HCT116 (cell line): ENCODE measurements around the gene UBE2D2. TPM values are rescaled to one million over a fixed set of nuclear protein-coding genes. Genes with fewer than 3 reads are reported as not detected.

ENCODE experiments used
- ATAC-seq: fragments of 200-7000 bp; cut with Tn5 transposase; 2 replicates; pipeline ENCODE4 v1.9.1; 2020; ENCODE audit warnings: mild to moderate bottlenecking, moderate library complexity
- BruUV-seq: library from RNA; stranded (reverse); fragments of 400-500 nt; replicated peaks from 2 replicates; lab custom pipeline; 2021; lab: Mats Ljungman, UMichigan
- CTCF ChIA-PET: fragments of 300-600 bp; sonication (Branson Sonifier 250); formaldehyde crosslinking; loops from one replicate; lab custom pipeline; 2021; ENCODE audit warnings: antibody characterized with exemption; lab: Charles Lee
- POLR2A ChIA-PET: fragments of 300-600, 350-600 bp; sonication (Branson Sonifier 250); formaldehyde crosslinking; loops from one replicate; lab custom pipeline; 2021; ENCODE audit warnings: antibody characterized with exemption; lab: Charles Lee
- RAD21 ChIA-PET, 2 experiments: fragments of 300-600 bp; sonication (Branson Sonifier 250); formaldehyde crosslinking; loops; one replicate each; lab custom pipeline; 2023; ENCODE audit warnings: low total read pairs in 2 of 2; ENCODE audit not compliant: uncharacterized antibody in 2 of 2, unreplicated experiment in 2 of 2, low non-redundant PET in 1 of 2; lab: Charles Lee
- DNase-seq: peaks from one replicate; pipeline ENCODE4 v3.0.0-alpha.2; 2010; ENCODE audit warnings: low read depth, low spot score
- H2AFZ ChIP-seq: fragments of 200-600 bp; shearing (Covaris generic), sonication (generic); 2 replicates; pipeline ENCODE4 v1.6.1; 2017; ENCODE audit warnings: low read depth, mixed run types, mixed read lengths, antibody characterized with exemption, low read length; ENCODE audit not compliant: poor library complexity, severe bottlenecking
- H3K27ac ChIP-seq: 2 replicates; pipeline ENCODE4 v1.5.1; 2012; ENCODE audit warnings: low read depth, low read length
- H3K27me3 ChIP-seq: fragments of 200-600 bp; sonication (generic); 2 replicates; pipeline ENCODE4 v1.6.1; 2016; ENCODE audit warnings: mixed run types, low read length, mixed read lengths; ENCODE audit not compliant: insufficient read depth
- H3K36me3 ChIP-seq, 2 experiments: fragments of 200-500 bp in 1 of 2; fragments of 200-600 bp in 1 of 2; sonication (Bioruptor generic) in 1 of 2; sonication (generic) in 1 of 2; 2 replicates each; pipeline versions ENCODE4 v1.5.1 to v1.6.1; 2014 to 2016; ENCODE audit warnings: low read length in 2 of 2, inconsistent platforms in 1 of 2, mixed read lengths in 1 of 2, mixed run types in 1 of 2; ENCODE audit not compliant: insufficient read depth in 2 of 2, control insufficient read depth in 1 of 2
- H3K4me1 ChIP-seq, 2 experiments: fragments of 200-600 bp in 1 of 2; sonication (generic) in 1 of 2; 2 replicates each; pipeline versions ENCODE4 v1.5.1 to v1.6.1; 2012 to 2017; ENCODE audit warnings: low read length in 2 of 2, inconsistent platforms in 1 of 2, mild to moderate bottlenecking in 1 of 2, mixed read lengths in 1 of 2, mixed run types in 1 of 2, moderate library complexity in 1 of 2; ENCODE audit not compliant: insufficient read depth in 2 of 2, control insufficient read depth in 1 of 2
- H3K4me2 ChIP-seq: fragments of 200-600 bp; sonication (generic); 2 replicates; pipeline ENCODE4 v1.6.1; 2017; ENCODE audit warnings: mixed run types, low read length, mixed read lengths
- H3K4me3 ChIP-seq, 2 experiments: fragments of 200-600 bp in 1 of 2; sonication (generic) in 1 of 2; replicated peaks in 1 of 2; 2 replicates each; pipeline ENCODE4 v1.5.1; 2011 to 2016; ENCODE audit warnings: low read length in 2 of 2, control low read depth in 1 of 2, low read depth in 1 of 2, mild to moderate bottlenecking in 1 of 2, mixed read lengths in 1 of 2, mixed run types in 1 of 2
- H3K79me2 ChIP-seq: fragments of 200-600 bp; sonication (generic); 2 replicates; pipeline ENCODE4 v1.6.1; 2017; ENCODE audit warnings: mild to moderate bottlenecking, mixed run types, low read length, moderate library complexity, mixed read lengths; ENCODE audit not compliant: insufficient read depth
- H3K9ac ChIP-seq: fragments of 200-600 bp; sonication (generic); 2 replicates; pipeline ENCODE4 v1.6.1; 2016; ENCODE audit warnings: low read length, mixed read lengths
- H3K9me2 ChIP-seq: fragments of 200-600 bp; sonication (generic), shearing (Covaris generic); 2 replicates; pipeline ENCODE4 v1.6.1; 2017; ENCODE audit warnings: mixed run types, mild to moderate bottlenecking, moderate library complexity; ENCODE audit not compliant: insufficient read depth
- H3K9me3 ChIP-seq, 2 experiments: fragments of 200-500 bp in 1 of 2; fragments of 200-600 bp in 1 of 2; sonication (Bioruptor generic) in 1 of 2; sonication (generic) in 1 of 2; 2 replicates each; pipeline ENCODE4 v1.6.1; 2014 to 2017; ENCODE audit warnings: low read length in 2 of 2, mixed read lengths in 2 of 2, inconsistent platforms in 1 of 2, low read depth in 1 of 2, mild to moderate bottlenecking in 1 of 2, mixed run types in 1 of 2, moderate library complexity in 1 of 2; ENCODE audit not compliant: control insufficient read depth in 1 of 2, insufficient read depth in 1 of 2
- H4K20me1 ChIP-seq: fragments of 200-600 bp; sonication (generic), shearing (Covaris generic); 2 replicates; pipeline ENCODE4 v1.6.1; 2017; ENCODE audit warnings: mixed run types, mild to moderate bottlenecking, moderate library complexity; ENCODE audit not compliant: insufficient read depth
- FOSL1 ChIP-seq: IDR thresholded peaks from 2 replicates; pipeline ENCODE4 v1.6.1; 2012; ENCODE audit warnings: low read depth
- RAD21 ChIP-seq: IDR thresholded peaks from 2 replicates; pipeline ENCODE4 v1.6.1; 2012; ENCODE audit warnings: low read depth, mild to moderate bottlenecking
- SIN3A ChIP-seq: IDR thresholded peaks from 2 replicates; pipeline ENCODE4 v1.6.1; 2012; ENCODE audit warnings: low read depth
- TCF7L2 ChIP-seq: IDR thresholded peaks from 2 replicates; pipeline ENCODE4 v1.7.0; 2011; ENCODE audit warnings: borderline replicate concordance, inconsistent platforms; ENCODE audit not compliant: insufficient read depth, insufficient read length; ENCODE audit errors: extremely low read depth
- intact Hi-C: fragments of 100-400 bp; cut with micrococcal nuclease; formaldehyde crosslinking; loops from 2 replicates; pipeline ENCODE4 v1.10.0; 2022
- total RNA-seq: library from RNA; stranded (reverse); gene quantifications from one replicate; pipeline ENCODE4 v1.2.1, GENCODE V29; 2021; ENCODE audit not compliant: unreplicated experiment
- TF ChIP-seq, protein P1 (sequence below): IDR thresholded peaks from 2 replicates; pipeline ENCODE4 v1.6.1; 2011; ENCODE audit warnings: mild to moderate bottlenecking, low read length, moderate library complexity; ENCODE audit not compliant: insufficient replicate concordance; ENCODE audit errors: extremely low read depth
- TF ChIP-seq, protein P2 (sequence below), 3 experiments: fragments of 200-600 bp in 1 of 3; sonication (generic) in 1 of 3; IDR thresholded peaks in 2 of 3; conservative IDR thresholded peaks in 1 of 3; 2 replicates each; pipeline ENCODE4 v1.5.1; 2012 to 2017; ENCODE audit warnings: low read depth in 2 of 3, low read length in 2 of 3, antibody characterized with exemption in 1 of 3, borderline replicate concordance in 1 of 3, control low read depth in 1 of 3, mild to moderate bottlenecking in 1 of 3, mixed read lengths in 1 of 3, mixed run types in 1 of 3, moderate library complexity in 1 of 3; ENCODE audit not compliant: insufficient read depth in 1 of 3

Gene UBE2D2
- total RNA-seq, 1 experiment from 2014 or later: 140 TPM

DNA sequence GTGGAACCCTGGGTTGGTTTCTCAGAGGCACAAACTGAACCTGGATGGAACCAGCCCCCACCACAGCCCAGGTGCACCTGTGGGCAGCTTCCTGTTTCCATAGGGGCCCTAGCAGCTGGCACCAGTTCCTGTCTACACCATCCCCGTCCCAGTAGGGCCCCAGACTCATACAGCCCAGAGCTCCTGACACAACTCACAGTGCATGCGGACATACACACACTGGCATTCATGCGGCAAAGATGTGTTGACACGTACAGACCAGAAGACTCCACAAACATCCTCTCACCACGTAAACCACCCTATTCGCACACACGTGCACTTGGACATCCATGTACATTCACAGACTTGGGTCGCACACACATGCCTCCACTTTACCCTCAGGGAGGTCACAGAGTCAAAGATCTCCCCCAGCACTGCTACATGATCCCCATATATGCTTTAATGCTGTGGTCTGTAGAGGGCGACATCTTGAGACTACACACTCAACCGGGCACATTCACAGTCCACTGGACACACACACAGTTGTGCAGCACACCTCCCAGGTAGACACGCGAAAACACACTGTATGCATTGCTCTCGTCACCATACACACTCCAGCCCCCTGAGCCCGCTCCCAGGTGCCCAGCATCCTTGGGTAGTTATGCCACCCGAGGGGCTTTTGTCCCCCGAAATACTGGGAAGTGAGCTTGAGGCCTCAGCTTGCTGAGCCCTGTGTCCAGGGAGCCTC lies 109.4 kb downstream of the UBE2D2 start:
- ATAC-seq: peak; percentile 52
- Histone ChIP-seq H3K4me3 (no peak overlapping the region), H3K4me1 (peaks cover 28 to 45% of the 10 kb centered on the region in 2 experiments), H3K4me2 (no peak overlapping the region), H2AFZ (no peak overlapping the region), H3K36me3 (peaks cover 0 to 4% of the 10 kb centered on the region in 2 experiments; a peak in 1 of 4 replicates), H3K27me3 (no peaks in the 10 kb centered on the region), H3K9ac (no peak overlapping the region), H4K20me1 (no peaks in the 10 kb centered on the region), H3K79me2 (peaks cover 94% of the 10 kb centered on the region), H3K9me3 (no peaks in the 10 kb centered on the region), H3K9me2 (no peaks in the 10 kb centered on the region), H3K27ac (no peak overlapping the region)
- ChIA-PET RAD21 (no interaction called here), CTCF (interaction anchor here (0.7 to 1.4 kb wide), 2 partner anchors 11 to 12 kb away, joined by 3 read pairs; no protein-coding TSS in a partner anchor), POLR2A (no interaction called here)
- no peak for TF ChIP-seq RAD21
- no peak for TF ChIP-seq TCF7L2
- no peak for TF ChIP-seq FOSL1
- no peak for TF ChIP-seq SIN3A
- TF ChIP-seq, protein P1, sequence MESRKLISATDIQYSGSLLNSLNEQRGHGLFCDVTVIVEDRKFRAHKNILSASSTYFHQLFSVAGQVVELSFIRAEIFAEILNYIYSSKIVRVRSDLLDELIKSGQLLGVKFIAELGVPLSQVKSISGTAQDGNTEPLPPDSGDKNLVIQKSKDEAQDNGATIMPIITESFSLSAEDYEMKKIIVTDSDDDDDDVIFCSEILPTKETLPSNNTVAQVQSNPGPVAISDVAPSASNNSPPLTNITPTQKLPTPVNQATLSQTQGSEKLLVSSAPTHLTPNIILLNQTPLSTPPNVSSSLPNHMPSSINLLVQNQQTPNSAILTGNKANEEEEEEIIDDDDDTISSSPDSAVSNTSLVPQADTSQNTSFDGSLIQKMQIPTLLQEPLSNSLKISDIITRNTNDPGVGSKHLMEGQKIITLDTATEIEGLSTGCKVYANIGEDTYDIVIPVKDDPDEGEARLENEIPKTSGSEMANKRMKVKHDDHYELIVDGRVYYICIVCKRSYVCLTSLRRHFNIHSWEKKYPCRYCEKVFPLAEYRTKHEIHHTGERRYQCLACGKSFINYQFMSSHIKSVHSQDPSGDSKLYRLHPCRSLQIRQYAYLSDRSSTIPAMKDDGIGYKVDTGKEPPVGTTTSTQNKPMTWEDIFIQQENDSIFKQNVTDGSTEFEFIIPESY: no peak
- TF ChIP-seq, protein P2, sequence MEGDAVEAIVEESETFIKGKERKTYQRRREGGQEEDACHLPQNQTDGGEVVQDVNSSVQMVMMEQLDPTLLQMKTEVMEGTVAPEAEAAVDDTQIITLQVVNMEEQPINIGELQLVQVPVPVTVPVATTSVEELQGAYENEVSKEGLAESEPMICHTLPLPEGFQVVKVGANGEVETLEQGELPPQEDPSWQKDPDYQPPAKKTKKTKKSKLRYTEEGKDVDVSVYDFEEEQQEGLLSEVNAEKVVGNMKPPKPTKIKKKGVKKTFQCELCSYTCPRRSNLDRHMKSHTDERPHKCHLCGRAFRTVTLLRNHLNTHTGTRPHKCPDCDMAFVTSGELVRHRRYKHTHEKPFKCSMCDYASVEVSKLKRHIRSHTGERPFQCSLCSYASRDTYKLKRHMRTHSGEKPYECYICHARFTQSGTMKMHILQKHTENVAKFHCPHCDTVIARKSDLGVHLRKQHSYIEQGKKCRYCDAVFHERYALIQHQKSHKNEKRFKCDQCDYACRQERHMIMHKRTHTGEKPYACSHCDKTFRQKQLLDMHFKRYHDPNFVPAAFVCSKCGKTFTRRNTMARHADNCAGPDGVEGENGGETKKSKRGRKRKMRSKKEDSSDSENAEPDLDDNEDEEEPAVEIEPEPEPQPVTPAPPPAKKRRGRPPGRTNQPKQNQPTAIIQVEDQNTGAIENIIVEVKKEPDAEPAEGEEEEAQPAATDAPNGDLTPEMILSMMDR (IDR thresholded peaks at IDR 0.05 in 2 of 3, conservative IDR thresholded peaks at IDR 0.05 in 1 of 3; ENCODE audit: borderline replicate concordance in 1 of 3, insufficient read depth in 1 of 3, low read depth in 2 of 3, low read length in 2 of 3): peak in 2 of 3 experiments; percentile 28 to 29; a peak in 3 of 6 replicates
- no peak for DNase-seq
- BruUV-seq: no TSS peak
- intact Hi-C loops: no loop called here
